HTR-8/SVneo (cell line): ENCODE measurements around the gene PDLIM4.

Experiments
- DNase-seq: peaks from one replicate; pipeline ENCODE4 v3.0.0; 2011; ENCODE audit warnings: low spot score, mixed read lengths; ENCODE audit not compliant: insufficient read length
- FAIRE-seq: peaks from 2 replicates; lab custom pipeline; 2011; peaks lifted over from hg19 to GRCh38; lab: Jason Lieb, UNC

PDLIM4 gene

DNA sequence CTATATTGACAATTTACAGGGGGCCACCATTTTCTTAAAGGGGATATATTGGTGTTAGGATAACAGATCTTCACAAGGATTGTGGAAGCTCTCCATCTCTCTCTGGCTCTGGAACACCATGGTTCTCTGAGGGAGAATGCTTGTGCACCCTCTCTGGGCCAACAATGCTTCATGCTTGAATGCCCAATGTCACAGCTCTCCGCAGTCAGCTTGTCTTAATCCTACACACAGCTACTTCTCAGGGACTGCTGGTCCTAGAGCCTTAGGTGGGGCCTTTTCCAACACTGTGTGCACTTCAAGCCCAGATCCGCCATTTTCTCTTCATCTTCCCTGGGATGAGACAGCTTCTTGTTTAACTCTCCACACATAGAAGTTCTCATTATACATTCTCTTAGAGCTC is 6.9 kb upstream of the PDLIM4 start:
- no peak for FAIRE-seq
- DNase-seq: no peak

DNA sequence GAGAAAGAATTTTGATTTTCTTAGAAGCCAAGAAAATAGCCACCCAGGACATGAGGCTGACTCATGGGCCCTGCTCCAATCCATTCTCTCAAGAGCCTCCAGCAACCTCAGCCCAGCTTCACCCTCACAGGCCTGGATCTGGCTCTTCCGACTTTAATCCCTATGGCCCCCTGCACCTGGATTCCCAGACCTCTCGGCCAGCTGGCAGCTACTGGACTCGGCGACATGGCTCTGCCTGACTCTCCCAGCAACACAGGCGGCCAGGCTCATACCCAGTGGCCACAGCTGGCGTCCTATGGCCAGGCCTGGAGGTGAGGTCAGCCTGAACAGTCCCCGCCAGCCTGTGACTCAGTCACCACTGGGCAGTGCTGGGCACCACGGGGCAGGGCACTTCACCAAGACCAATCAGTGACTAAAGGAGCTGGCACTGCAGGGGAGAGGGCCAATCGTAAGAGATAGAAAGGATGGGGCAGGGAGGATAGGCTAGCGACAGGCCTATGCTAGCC is 6.2 kb upstream of the PDLIM4 start:
- DNase-seq: no peak

DNA sequence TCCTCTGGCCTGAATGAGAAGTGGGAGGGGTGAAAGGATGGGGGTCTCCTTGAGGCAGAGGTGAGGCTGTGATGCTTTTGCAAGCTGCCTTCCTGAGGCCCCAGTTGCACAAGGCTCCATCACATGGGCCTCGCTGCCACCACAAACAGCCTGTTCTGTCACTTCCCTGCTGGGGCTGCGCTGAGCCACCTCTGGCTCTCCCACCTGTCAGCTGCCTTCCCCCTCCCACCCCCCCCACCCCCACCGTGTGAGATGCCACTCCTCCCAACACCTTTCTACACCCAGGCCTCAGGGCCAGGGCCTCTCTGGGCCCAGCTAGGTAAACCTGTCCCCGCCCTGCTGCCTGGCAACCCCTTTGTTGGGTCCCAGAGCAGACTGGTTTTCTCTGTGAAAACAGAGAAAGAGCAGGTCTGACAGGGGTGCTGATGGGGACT is 4.5 kb upstream of the PDLIM4 start:
- FAIRE-seq (no peak), DNase-seq (no peak)

More for the DNA sequence above, 6.2 kb upstream of the PDLIM4 start:
- FAIRE-seq: peak; percentile 4

DNA sequence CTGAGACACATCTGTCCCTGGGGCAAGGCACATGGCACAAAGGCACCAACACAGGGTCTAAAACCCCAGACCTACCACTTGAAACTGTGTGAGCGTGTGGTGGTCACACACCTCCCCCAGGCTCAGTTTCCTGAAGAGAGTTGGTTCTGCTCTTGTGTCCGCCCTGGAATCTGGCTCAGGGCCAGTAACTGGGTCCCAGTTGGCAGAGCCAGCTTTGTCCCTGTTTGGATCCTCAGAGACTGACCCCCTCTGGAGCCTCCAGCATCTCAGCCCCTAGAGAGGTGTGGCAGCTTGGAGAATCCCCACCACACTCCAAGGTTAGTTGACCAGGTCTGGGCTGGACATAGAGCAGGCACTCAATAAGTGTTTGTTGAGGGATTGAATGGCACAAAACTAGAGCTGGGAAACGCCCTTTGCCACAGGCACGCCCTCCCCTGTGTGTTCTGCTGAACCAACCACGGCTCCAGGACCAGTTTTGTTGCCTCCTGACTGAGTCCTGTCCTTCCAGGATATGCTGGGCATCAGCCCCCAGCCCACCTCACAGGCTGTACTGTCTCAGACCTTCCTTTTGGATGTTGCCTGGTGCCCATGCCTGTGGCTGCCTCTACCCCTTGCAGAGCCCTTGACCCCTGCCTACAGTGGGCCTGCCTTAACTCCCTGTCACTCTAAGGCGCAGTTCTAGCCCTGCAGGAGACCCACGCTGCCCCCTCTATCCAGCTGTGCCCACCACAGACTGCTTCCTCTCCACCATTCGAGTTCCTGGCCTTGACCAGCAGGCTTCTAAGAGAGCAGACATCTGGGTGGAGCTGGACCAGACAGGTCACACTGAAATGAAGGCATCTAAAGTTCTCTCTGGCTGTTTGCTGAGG is 3.8 kb upstream of the PDLIM4 start:
- no peak for DNase-seq
- FAIRE-seq: no peak

DNA sequence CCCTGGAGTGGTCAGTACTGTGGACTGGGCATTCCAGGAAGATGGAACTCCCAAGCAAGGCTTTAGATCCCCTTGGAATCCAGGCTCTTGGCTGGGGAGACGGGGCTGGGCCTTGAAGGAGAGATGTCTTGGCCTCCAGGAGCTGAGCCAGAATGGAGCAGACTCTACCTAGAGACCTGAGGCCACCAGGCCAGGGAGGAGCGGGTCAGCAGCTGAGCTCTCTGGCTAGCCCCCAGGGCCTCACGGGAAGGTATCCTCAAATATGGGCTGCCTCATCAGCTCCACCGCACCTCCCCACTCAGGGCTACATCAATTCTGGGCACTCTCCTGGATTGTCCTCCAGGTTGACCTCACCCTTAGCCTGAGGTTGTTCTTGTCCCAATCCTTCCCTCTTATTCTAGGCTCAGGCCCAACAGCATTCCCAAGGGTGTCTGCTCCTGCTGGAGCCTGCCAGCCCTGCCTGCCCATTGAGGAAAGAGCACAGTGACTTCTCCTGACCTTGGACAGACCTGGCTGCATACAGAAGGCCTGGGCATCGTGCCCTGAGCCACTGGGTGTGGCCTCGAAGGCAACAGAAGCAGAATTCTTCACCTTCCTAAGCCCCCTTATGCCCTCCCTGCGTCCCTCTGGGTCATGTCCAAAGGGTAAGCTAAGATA is 3.0 kb upstream of the PDLIM4 start:
- no peak for FAIRE-seq

DNA sequence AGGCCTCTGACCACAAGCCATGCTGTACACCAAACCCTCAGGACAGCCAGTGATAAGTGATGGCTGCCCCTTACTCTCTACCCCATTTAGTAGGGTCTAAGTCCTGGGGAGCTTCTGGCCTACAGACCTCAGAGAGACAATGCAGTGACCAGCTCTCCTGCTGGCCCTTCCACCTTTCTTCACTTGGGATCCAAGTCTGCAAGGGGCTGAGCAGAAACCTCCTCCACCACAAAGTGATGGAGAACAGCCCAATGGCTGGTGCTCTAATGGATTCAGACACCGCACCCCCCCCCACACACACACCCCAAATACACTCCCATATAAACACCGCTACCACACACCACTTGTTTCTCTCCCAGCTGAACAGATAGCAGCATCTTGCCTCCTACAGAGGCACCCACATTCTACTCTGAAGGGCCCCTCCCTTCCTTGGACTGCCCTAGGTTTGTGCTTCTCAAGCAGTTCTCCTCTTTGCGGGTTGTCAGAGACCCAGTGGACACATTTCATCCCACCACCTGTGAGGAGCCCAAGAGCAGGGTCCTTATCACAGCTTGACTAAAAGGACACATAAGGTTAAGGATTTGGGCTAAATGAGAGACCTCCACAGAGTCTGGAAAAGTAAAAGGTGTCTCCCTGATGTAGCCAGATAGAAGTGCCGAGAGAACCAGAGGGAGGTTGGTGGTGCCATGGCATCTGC is 1.3 kb upstream of the PDLIM4 start:
- no peak for FAIRE-seq

More for the DNA sequence above, 3.0 kb upstream of the PDLIM4 start:
- DNase-seq: no peak

DNA sequence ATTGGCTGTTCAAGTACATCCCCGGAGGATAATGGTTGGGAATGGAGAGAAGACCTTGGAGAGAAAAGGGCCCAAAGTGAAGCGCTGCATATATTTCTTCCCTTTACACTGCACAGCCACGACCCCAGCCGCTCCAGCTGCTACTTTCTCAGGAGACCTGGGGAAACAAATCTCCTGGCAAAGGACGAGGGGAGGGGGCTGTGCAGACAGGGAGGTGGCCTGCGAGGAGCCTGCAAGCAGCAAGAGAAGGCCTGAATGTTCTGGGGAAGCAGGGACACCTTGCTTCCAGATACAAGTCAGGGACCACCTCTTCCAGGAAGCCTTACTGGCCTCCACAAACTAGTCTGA is 739 bp upstream of the PDLIM4 start:
- FAIRE-seq (no peak), DNase-seq (no peak)

More for the DNA sequence above, 1.3 kb upstream of the PDLIM4 start:
- no peak for DNase-seq

DNA sequence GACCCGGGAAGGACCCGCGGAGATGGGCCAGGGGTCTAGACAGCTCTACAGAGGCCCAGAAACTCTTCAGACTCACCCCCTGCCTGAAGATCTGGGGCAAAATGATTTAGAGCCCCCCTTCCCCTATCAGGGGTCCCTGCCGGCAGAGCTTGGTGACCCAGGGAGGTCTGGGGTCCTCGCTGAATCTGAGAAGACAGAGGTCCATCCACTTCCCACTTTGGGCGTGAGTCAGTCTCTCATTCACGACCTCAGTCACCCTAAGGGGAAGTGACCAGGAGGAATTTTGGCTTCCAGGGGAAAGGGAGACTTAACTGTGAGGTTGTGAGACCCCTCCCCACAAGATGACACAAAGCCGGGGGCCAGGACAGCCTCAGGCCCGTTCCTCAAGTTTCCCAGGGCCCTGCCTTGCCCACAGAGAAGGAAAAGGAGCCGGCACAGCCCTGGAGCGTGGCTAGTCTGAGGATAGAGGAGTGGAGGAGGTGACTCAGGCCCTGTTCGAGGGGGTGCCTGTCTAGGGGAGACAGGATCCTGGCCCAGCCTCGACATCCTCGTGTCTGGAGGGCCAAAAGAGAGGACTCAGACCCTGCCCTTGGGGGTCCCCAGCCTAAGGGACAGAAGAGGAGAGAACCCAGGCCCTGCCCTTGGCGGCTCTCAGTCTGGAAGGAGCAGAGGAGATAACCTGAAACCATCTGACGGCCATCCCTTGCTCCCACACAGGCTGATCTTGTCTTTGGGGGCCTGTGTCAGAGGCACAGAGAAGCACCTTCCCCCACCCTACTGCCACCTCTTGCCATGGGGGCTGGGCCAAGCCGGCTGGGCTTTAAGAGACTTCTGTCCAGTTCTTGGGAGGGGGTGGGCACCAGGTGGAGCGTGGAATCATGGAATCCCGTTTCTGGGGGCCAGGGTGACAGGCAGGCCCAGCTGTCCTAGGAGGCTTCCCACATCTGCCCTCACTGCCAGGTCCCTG is 889 bp downstream of the PDLIM4 start:
- DNase-seq: no peak
- FAIRE-seq: no peak

DNA sequence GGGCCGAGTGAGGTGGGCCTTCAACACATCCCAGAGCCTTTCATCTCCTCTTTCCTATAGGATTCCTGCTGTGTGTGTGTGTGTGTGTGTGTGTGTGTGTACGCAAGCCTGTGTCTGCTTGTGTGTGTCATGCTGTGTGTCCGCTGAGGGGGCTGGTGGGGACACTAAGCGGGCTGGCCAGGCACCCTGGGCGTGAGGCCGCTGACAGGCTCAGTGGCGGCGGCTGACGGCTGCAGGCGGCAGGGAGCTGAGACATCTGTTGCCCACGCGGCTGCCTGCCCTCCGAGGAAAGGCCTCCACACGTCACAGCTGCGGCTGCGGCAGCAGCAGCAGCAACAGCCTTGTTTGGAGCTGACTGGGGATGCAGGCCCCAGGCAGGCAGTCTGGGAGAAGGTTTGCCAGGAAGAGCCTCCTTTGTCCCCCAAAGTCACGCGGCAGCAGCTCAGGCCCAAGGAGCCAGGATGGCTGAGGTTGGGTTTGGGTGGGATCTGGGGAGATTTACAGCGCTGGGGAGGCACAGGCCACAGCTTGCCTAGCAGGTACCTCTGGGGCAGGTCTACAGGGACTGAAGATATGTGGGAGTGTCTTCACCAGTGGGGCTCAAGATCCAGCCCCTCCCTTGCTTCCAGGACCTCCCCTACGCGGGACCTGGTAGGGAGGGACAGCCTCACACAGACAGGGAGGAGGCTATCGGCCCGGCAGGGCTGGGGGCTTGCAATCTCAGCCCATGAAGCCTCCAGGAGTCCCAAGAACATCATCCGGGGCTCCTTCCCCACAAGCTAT is 1.8 kb downstream of the PDLIM4 start:
- DNase-seq (no peak), FAIRE-seq (peak; percentile 82)

DNA sequence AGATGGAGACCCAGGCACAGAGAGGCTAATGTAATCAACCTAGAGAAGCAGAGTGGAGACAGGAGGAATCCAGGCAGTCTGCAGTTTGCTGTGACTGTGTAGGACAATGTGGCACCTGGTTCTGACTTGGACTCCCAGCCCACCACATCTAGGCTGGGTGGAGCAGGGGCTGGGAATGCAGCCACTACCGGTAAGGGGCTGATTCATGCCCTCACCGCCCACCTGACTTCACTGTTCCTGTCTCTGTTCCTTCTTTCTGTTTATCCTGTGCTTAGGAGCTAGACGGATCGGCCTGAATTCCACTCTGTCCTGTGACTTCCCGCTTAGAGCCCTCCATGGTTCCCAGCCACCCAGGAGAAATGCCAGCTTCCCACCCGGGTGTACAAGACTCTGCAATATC is 2.6 kb downstream of the PDLIM4 start:
- FAIRE-seq: peak; percentile 87

DNA sequence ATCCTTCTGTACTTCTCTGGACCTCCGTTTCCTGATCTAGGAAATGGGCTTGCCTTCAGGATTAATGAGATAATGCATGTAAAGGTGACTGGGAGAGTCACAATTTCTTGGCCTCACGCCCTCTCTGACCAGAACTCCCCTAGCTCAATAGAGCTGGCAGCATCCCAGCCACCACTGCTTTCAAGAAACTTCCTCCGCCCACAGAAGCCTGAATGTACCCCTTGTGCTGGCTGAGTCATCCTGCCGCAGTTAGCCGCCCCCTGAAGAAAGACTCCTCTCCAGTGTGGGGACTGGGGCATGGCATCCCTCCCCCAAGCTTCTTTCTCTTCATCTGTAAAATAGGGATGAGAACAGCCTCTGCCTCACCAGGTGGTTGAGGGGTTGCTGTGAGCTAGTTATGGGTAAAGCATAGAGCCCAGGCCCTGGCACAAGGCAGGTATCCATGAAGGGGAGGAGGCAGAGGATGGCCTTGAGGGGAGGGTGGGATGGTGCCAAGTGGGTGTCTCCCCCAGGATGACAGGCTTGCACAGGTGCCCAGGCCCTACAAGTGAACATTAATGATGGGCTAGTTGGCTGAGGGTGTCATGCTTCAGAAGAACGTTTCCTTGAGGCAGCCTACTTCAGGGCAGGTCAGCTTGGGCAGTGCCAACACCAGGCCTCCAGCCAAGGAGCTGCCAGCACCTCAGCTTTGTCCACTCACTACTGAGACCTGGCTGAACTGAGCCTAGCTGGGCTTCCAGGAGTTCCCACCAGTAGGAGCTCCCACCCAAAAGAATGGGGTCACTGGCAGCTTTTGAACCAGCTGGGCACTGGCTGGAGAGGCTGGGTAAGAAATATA is 3.4 kb downstream of the PDLIM4 start:
- FAIRE-seq: peak; percentile 87
- peak; percentile 45 for DNase-seq

More for the DNA sequence above, 2.6 kb downstream of the PDLIM4 start:
- no peak for DNase-seq

DNA sequence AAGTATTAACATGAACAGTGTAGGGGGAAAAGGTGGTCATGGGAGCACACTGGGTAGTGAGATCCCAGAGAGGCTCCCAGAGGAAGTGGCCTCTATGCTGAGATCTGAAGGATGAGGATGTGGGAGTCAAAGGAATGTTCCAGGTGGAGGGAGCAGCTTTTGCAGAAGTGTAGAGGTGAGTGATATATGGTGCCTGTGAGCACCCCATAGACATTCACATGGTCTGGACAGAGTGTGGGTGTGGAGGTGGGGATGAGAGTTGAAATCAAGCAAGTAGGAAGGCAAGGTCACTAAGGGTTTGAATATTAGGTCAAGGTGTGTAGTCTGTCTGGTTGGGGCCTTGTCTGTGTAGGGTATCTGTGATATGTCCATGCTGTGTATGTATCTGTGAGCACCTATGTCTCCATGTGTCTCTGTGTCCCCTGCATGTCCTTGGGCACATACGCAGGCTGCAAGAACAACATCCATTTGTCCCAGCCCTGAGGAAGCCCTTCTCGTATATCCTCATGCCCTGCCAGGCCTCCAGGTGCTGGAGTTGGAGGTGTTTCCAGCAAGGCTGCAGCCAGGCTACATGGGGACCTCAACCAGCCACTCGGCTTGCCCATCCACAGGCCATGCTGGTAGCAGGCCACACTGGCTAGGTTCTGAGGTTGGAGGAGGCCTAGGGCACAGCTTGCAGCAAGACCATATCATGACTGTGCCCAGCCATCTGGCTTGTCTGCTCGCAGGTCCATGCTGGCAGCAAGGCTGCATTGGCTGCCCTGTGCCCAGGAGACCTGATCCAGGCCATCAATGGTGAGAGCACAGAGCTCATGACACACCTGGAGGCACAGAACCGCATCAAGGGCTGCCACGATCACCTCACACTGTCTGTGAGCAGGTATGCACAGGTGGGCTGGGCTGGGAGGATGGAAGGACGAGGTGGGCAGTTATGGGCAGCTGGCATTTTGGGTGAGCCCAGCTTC is 4.7 kb downstream of the PDLIM4 start:
- peak; percentile 59 for FAIRE-seq
- DNase-seq: no peak

DNA sequence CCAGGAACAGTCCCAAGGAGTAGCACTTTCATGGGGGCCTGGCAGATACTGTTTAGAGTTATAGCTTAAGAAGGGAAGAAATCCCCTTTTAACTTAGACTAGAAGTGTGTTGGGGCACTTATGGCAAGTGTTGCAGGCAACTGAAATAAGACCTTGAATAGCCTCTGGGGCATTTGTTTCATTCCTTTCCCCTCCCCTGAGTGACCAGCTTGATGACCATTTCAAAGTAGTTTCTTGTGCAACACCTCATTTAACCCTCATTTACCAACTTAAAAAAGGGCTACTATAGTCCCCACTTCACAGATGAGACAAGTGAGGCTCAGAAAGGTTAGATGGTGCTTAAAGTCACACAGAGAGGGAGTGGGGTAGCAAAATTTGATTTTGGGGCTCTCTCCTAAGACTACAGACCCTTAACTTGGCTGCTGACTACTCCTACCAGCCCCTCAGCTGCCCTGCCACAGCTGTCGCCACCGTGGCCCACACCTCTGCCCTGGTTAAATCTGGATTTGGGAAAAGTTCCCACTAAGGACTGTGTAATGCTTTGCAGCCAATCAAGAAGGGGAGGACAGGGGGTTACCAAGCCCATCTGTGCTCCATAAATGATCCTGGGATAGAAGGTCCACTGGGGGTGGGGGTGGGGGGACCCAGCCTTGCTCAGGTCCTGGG is 5.5 kb downstream of the PDLIM4 start:
- FAIRE-seq: no peak
- DNase-seq: no peak

DNA sequence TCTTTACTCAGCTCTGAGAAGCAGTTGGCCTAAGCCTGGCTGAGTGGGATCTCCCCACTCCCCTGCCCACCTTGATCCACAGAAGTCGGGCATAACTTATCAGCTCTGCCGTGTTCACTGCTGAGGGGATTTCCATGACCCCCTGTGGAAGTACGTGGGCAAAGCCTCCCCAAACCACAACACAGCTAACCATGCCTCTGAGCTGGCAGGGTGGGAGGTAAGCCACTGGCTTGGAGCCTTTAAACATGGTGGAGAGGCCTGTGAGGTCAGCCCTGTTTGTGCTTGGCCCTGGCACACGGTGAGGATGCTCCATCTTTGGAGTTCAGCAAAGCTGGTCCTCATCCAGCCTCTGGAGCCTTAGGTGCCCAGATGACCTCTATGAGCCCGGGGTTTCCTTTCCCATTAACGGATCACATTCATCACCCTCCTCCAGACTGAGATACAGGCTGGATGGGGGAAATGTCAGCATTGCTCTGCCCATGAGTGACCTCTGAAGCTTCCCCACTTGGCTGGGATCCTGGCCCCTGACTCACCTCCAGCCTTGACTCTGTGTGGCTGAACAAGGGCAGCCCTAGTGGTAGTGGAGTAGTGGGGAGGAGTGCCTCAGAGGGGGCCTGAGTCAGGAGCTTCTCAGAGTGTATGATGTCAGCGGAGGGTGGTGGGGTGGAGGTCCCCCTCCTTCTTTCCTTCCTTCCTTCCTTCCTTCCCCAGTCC is 6.2 kb downstream of the PDLIM4 start:
- DNase-seq (peak; percentile 79), FAIRE-seq (peak; percentile 60)

DNA sequence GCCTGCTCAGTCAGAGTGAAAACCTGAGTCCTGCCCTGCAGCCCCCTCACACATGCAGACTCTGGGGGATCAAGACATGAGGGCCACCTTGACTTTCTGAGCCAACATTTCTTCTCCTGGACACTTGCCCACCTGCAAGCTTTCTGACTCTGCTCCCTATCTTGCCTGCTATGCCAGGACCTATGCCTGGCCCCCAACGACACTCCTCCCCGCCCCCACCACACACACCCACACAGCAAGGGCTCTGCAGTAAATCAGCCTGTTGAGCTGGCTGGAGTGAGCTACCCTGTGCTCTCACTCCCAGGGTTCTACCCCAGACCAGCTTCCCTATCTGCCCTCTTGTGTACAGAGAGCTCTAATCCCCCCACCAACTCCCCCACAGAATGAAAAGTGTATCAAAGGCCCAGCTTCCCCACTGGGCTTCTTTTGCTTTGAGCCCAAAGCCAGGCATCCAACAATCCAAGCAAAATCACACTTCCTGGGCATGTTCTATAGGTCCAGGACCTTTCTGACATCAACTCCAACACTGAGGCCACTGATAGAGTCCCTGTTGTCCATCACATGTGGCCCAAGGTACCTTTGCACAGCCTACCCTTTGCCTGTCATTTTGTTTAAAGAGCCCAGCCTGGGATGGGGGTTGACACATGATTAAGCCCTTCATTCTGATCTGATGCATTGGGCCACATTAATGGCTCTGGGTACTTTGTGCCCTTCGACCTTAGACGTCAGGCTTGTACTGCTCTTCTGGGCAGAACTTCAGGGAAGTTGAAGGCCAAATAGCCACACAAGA is 7.2 kb downstream of the PDLIM4 start:
- DNase-seq (no peak), FAIRE-seq (no peak)
